Measurements from ENCODE around the gene EMD. TPM values are rescaled to one million over a fixed set of nuclear protein-coding genes. Genes with fewer than 3 reads are reported as not detected.

The EMD gene
- total and polyA plus RNA-seq, 2 of the 13 experiments (the other 11 are each of a cell fraction or from before 2014, with no cell fraction given), result 14.5 to 14.9 TPM

GRCh38 chrX:154365997-154366665, 13.0 kb upstream of the EMD start:
- peaks cover 22% of the 10 kb centered on the region for H3K79me2 ChIP-seq (ENCODE audit: insufficient read depth, low read length)
- H3K4me2 ChIP-seq (ENCODE audit: low read depth, low read length), result no peak overlapping the region
- ATAC-seq (no peak), FAIRE-seq (no peak), DNase-seq (ENCODE audit: low spot score) (no peak)
- H2AFZ ChIP-seq (ENCODE audit: low read length), result no peak overlapping the region
- H3K27me3 ChIP-seq (ENCODE audit: control insufficient read depth in 1 of 2, insufficient read depth in 2 of 2, low read length in 2 of 2), result no peaks in the 10 kb centered on the region
- in situ Hi-C loops (cut with HindIII; ENCODE audit: extremely low pct_ligation_motif_present, low pct_unique_long_range_greater_than_20kb) (no loop called here), intact Hi-C loops (cut with micrococcal nuclease; ENCODE audit: unreplicated experiment) (no loop called here)
- CTCF ChIA-PET (ENCODE audit: low intra/inter-chr PET ratio, low total read pairs), result no interaction called here
- no TSS peak for BruUV-seq (replicated peaks)
- H4K20me1 ChIP-seq (ENCODE audit: insufficient read depth, low read length), result peaks cover 7% of the 10 kb centered on the region; the same call in 1 of the 2 replicates
- POLR2A ChIA-PET, result interaction anchor here (1.0 to 2.0 kb wide), 2 partner anchors 12 to 17 kb away, joined by 4 to 5 read pairs; no protein-coding TSS in a partner anchor
- H3K9me3 ChIP-seq (ENCODE audit: low read length), result no peaks in the 10 kb centered on the region
- H3K4me1 ChIP-seq (ENCODE audit: insufficient read depth, low read length), result peaks cover 12% of the 10 kb centered on the region
- H3K27ac ChIP-seq (ENCODE audit: extremely low read length, insufficient read depth, low read length), result no peak overlapping the region
- no peak overlapping the region for H3K9ac ChIP-seq (ENCODE audit: insufficient read depth, low read depth, low read length)
- no CpG with 5 or more reads among the region's 32 CpGs for WGBS (ENCODE audit: low lambda C conversion rate)
- H3K4me3 ChIP-seq (replicated peaks in 1 of 3; ENCODE audit: insufficient read depth in 1 of 3, low read depth in 2 of 3, low read length in 3 of 3), result no peak overlapping the region
- peaks cover 19 to 40% of the 10 kb centered on the region in 2 experiments; a peak in 4 of 5 replicates for H3K36me3 ChIP-seq (replicated peaks in 1 of 2; ENCODE audit: control insufficient read depth in 1 of 2, insufficient read depth in 2 of 2, low read length in 2 of 2)
- peak; percentile 53 for TF ChIP-seq AGO2 (optimal IDR thresholded peaks at IDR 0.05; ENCODE audit: low read depth, low read length)
- no peak for TF ChIP-seq RARA (CRISPR knock-in tag; IDR thresholded peaks at IDR 0.05)
- peak; percentile 64 for TF ChIP-seq RBFOX2 (IDR thresholded peaks at IDR 0.05; ENCODE audit: low read depth, low read length)

- CTCF ChIA-PET (ENCODE audit: low intra/inter-chr PET ratio, low total read pairs), result no interaction called here
- POLR2A ChIA-PET, result no interaction called here
These were observed 12.4 kb upstream of the EMD start for GRCh38 chrX:154366666-154367055.

More at GRCh38 chrX:154366666-154367055, 12.4 kb upstream of the EMD start:
- Histone ChIP-seq H3K4me3 (replicated peaks in 1 of 3; ENCODE audit: insufficient read depth in 1 of 3, low read depth in 2 of 3, low read length in 3 of 3) (no peak overlapping the region), H3K9ac (ENCODE audit: insufficient read depth, low read depth, low read length) (0 out of 2 replicates have a peak overlapping the region, but pooled peaks have one; percentile 15), H4K20me1 (ENCODE audit: insufficient read depth, low read length) (peaks cover 7% of the 10 kb centered on the region; the same call in 1 of the 2 replicates), H3K27ac (ENCODE audit: extremely low read length, insufficient read depth, low read length) (no peak overlapping the region), H3K4me1 (ENCODE audit: insufficient read depth, low read length) (peaks cover 12% of the 10 kb centered on the region), H3K27me3 (ENCODE audit: control insufficient read depth in 1 of 2, insufficient read depth in 2 of 2, low read length in 2 of 2) (no peaks in the 10 kb centered on the region), H3K9me3 (ENCODE audit: low read length) (no peaks in the 10 kb centered on the region), H3K4me2 (ENCODE audit: low read depth, low read length) (no peak overlapping the region), H3K79me2 (ENCODE audit: insufficient read depth, low read length) (peaks cover 22% of the 10 kb centered on the region), H2AFZ (ENCODE audit: low read length) (no peak overlapping the region), H3K36me3 (replicated peaks in 1 of 2; ENCODE audit: control insufficient read depth in 1 of 2, insufficient read depth in 2 of 2, low read length in 2 of 2) (peaks cover 17 to 35% of the 10 kb centered on the region in 2 experiments; a peak in 4 of 5 replicates)
- WGBS (ENCODE audit: low lambda C conversion rate), result no CpG with 5 or more reads among the region's 11 CpGs
- BruUV-seq (replicated peaks), result no TSS peak
- intact Hi-C loops (cut with micrococcal nuclease; ENCODE audit: unreplicated experiment) (no loop called here), in situ Hi-C loops (cut with HindIII; ENCODE audit: extremely low pct_ligation_motif_present, low pct_unique_long_range_greater_than_20kb) (no loop called here)
- FAIRE-seq (no peak), DNase-seq (ENCODE audit: low spot score) (no peak), ATAC-seq (no peak)
- TF ChIP-seq POLR2G (IDR thresholded peaks at IDR 0.05; ENCODE audit: low read depth, low read length) (peak; percentile 32; the same call in 1 of the 2 replicates), ZNF510 (CRISPR knock-in tag; IDR thresholded peaks at IDR 0.05; ENCODE audit: low read depth) (no peak), RBM22 (optimal IDR thresholded peaks at IDR 0.05; ENCODE audit: low read length) (peak; percentile 21)
